GM19035 (cell line): ENCODE results near the gene ABL2.
A peak's percentile ranks its signal among the peaks of the same experiment; 100 is the strongest.

Experiments
- ATAC-seq: cut with Tn5 transposase; IDR thresholded peaks from one replicate; pipeline ENCODE4 v1.9.1; 2021; ENCODE audit not compliant: unreplicated experiment

ABL2 gene

GRCh38 chr1:179095924-179096323 lies 133.6 kb downstream of the ABL2 start:
- ATAC-seq: no peak

GRCh38 chr1:179095377-179095776 lies 134.1 kb downstream of the ABL2 start:
- no peak for ATAC-seq

- no peak for ATAC-seq
Measured at GRCh38 chr1:179094818-179095217, 134.7 kb downstream of the ABL2 start.

DNA sequence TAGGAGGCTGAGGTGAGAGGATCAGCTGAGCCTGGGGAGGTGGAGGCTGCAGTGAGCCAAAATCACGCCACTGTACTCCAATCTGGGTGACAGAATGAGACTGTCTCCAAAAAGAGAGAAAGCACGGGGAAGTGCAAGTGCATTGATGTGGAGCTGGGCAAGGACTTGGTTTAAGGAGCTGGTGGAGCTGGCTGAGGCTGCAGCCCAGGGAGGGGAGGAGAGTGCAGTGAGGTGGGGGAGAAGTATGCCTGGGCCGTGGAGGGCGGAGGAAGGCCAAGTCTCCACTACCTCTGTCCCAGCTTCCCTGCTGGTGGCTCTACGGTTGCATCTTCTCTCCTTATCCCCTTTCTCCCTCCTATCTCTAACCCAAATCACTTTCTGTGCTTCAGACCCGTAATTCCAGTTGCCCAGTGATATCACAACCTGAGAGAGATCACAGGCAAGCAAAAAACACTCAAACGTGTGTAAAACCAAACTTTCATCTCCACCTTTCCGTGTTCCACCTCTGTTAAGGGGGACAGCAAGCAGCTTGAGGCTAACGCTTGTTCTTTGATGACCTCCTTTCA lies 136.5 kb downstream of the ABL2 start:
- ATAC-seq: no peak

DNA sequence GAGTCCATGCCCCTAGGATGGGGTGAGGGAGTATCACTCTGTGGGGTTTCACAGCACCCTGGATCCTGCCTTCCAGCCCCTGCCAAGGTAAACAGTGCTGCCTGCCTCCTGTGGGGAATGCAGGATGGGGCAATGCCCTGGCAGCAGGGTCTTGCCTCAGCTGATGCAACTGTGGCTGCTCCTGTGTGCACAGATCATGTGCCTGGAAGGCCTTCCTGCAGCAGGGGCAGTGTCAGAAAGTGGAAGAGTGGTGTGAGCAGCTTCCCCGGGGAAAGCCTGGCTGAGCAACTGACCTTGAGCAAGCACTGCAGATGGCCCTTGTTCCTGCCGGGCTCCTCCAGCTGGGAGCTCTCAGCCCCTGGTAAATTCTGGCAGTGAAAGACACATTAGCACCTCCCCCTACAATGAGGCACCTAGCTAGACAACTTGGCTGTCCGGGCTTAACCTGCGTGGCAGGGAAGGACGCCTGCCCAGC lies 137.7 kb downstream of the ABL2 start:
- no peak for ATAC-seq

DNA sequence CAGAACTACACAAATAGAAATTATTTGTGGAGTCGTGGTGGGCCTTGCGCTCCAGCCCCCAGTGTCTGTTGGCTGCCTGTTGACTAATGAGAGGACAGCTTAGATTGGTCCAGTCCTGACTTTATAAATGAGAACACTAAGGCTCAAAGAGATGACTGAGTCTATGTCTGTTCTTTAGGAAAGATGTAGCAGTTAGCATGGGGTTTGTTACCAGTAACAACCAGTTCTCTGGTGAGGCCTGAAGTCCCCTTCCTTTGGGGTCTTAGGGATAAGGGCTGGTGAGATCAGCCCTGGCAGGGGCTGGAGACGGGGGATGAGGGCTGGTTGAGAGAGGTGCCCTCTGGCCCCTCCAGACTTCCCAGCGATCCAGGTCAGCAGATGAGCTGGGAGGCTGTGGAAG lies 138.6 kb downstream of the ABL2 start:
- no peak for ATAC-seq

DNA sequence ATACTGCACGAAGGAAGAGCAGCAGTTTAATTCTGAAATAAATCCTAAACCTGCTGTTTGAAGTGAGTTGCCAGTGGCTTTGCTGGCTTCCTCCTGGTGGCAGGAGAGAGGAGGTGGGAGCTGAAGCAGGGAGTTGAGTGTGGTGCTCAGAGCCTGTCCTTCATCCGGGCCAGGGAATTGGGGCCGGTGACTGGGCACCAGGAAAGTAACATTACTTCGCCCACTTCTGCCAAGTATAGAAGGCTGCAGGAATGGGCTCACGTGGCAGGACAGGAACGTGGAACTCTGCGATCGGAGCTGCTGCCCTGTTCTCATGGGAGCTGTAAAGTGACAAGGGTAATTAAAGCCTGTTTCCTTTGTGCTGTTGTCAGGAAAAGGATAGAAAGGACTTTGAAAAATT lies 139.0 kb downstream of the ABL2 start:
- no peak for ATAC-seq

GRCh38 chr1:179089827-179090482 lies 139.5 kb downstream of the ABL2 start:
- no peak for ATAC-seq

- no peak for ATAC-seq
Measured at GRCh38 chr1:179087665-179088064, 141.8 kb downstream of the ABL2 start.

DNA sequence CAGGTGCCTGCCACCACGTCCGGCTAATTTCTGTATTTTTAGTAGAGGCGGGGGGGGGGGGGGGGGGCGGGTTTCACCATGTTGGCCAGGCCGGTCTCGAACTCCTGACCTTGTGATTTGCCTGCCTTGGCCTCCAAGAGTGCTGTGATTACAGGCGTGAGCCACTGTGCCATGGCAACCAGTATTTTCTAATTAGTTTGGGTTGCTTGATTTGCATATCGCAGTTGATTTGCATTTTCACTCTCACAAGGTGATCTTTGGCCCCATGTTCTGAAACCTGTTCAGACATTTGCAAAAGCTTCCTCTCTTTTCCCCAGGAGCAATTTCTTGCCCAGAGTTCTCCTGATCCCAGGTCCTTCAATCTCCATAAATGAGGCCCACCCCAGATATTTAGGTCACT lies 145.9 kb downstream of the ABL2 start:
- ATAC-seq: peak; percentile 23

DNA sequence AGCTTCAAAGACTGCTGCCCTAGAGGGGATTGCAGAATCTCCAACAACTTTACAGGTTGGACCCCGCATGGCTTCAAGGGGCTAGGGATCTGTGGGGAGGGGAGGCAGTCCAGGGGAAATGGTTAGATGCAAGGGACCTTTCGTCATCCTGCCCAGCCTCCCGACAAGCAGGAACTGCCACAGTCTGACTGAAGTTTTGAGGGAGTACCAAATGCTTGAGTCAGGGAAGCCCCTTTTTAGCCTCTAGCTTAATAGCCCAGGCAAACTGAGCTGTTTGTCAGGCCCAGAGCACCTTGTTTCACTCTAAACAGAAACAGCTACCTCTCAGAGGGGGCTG lies 146.5 kb downstream of the ABL2 start:
- peak; percentile 0 for ATAC-seq

DNA sequence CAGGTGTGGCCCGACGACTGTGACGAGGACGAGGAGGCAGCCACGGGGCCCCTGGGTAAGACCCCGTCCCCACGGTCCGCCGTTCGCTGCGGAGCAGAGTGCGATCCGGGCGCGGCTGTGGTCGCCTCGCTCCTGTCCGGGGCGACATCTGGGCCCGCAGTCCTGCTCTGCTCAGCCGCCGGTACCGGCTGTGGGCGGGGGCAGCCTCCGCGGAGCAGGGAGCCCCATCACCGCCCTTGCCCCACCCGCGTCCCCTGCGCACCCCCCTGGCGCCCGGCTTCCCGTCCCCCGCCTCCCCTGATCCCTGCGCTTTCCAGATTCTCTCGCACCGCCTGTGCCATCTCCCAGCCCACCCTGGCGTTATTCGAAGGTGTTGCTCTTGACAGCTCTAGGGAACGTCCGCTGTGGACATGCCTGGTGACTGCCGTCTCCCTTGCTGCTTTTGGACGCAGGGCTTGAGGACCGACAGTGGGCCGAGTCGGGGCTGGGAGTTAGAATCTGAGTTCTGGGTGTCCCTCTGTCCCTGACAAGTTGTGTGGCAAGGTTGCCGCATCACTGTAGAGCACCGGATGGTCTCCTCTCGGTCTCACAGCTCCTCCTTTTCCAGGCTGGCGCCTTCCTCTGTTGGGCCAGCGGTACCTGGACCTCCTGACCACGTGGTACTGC lies 147.0 kb downstream of the ABL2 start:
- peak; percentile 24 for ATAC-seq

- ATAC-seq: peak; percentile 83
Measured at GRCh38 chr1:179081687-179082332, 147.7 kb downstream of the ABL2 start, which contains the start of gene TOR3A. Gene TOR3A, plus strand, starts transcription at chr1:179082070. Its CDS starts 59 bp downstream, at chr1:179082129.

GRCh38 chr1:179080866-179081686 lies 148.4 kb downstream of the ABL2 start:
- ATAC-seq: peak; percentile 20

- peak; percentile 18 for ATAC-seq
Measured at GRCh38 chr1:179079113-179079761, 150.2 kb downstream of the ABL2 start.

GRCh38 chr1:179077396-179077795 lies 152.1 kb downstream of the ABL2 start:
- no peak for ATAC-seq

DNA sequence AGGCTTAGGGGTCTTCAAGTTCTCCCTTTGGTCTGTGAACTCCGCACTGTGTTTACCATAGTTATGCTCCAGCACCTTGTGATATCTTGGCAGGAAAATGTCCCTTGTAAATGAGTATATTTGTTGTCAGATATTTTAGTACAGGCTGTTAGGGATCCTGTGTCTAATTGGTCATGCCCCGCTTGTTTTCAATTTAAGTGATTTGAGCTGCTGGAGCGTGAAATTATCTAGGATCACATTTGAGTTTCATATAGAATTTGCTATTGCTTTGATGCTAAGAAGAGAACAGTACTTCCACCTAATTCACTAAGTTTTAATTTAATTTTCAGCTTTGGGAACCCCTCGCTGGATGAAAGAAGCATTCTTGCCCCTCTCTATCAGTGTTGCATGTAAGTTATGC lies 163.0 kb downstream of the ABL2 start:
- no peak for ATAC-seq

- ATAC-seq: no peak
Measured at GRCh38 chr1:179061360-179062282, 167.9 kb downstream of the ABL2 start.
